NCI-H146 treated with DMSO at 0.1 percent for 48 hours (cell line): ENCODE data around the gene MMP13.
"Not testable (repeated sequence)": the region's sequence is repeated elsewhere in the genome, so short reads cannot be mapped to it uniquely, and the experiment has no call there.

Experiments
- DNase-seq: peaks from one replicate; lab custom pipeline; 2025; ENCODE audit not compliant: unreplicated experiment; lab: John Stamatoyannopoulos, UW

Gene MMP13

GRCh38 chr11:102903895-102904294 is 51.6 kb downstream of the MMP13 start:
- not testable (repeated sequence) for DNase-seq

DNA sequence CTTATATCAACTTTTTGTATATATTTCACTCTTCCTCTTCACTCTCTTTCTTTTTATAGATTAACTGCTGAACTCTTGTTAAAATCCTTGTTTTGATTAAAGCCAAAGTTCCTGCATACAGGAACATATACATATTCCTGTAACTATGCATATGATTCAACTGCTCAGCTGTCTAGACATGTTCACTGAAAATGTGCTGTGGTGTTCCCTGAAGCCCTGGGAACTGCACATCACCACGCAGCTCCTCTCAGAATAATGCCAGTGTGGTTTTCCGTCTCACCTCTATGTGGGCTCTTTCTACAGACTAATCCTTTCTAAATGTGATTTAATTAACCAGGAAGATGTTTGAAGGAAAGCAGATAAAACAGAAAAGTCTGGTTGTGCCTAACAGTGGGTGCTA is 55.2 kb downstream of the MMP13 start:
- no peak for DNase-seq
